H1 (cell line): ENCODE data around the gene HES4. TPM values are rescaled to one million over a fixed set of nuclear protein-coding genes. Genes with fewer than 3 reads are reported as not detected.
"Not testable (repeated sequence)": the region's sequence is repeated elsewhere in the genome, so short reads cannot be mapped to it uniquely, and the experiment has no call there.

Experiments used
- CTCF ChIA-PET: fragments of 300-600 bp; sonication (Branson Sonifier 250); formaldehyde crosslinking; loops from one replicate; lab custom pipeline; 2021; ENCODE audit not compliant: partially characterized antibody; lab: Charles Lee
- POLR2A ChIA-PET: fragments of 300-600 bp; sonication (Branson Sonifier 250); formaldehyde crosslinking; loops from one replicate; lab custom pipeline; 2021; ENCODE audit warnings: inconsistent platforms; ENCODE audit not compliant: partially characterized antibody; lab: Charles Lee
- DNase-seq, 2 experiments: peaks; one replicate each; pipeline versions ENCODE4 v3.0.0 to v3.0.0-alpha.2; 2010 to 2022; ENCODE audit warnings: low spot score in 2 of 2, low read depth in 1 of 2, mixed read lengths in 1 of 2
- FAIRE-seq: peaks from 2 replicates; lab custom pipeline; 2011; peaks lifted over from hg19 to GRCh38; lab: Jason Lieb, UNC
- H2AFZ ChIP-seq: 2 replicates; pipeline ENCODE4 v1.8.1; 2012; ENCODE audit warnings: low read length, inconsistent platforms
- H2AK5ac ChIP-seq: 2 replicates; pipeline ENCODE4 v1.6.1; 2013; ENCODE audit warnings: low read depth, low read length
- H2BK120ac ChIP-seq: replicated peaks from 2 replicates; pipeline ENCODE3; 2013; ENCODE audit warnings: low read depth, low read length, inconsistent platforms
- H2BK12ac ChIP-seq: 2 replicates; pipeline ENCODE4 v1.6.1; 2013; ENCODE audit warnings: low read depth, low read length
- H2BK15ac ChIP-seq: 2 replicates; pipeline ENCODE4 v1.6.1; 2013; ENCODE audit warnings: low read length
- H2BK20ac ChIP-seq: 2 replicates; pipeline ENCODE4 v1.6.1; 2013; ENCODE audit warnings: low read length
- H2BK5ac ChIP-seq: 2 replicates; pipeline ENCODE4 v1.6.1; 2013; ENCODE audit warnings: low read depth, low read length
- H3K14ac ChIP-seq: 2 replicates; pipeline ENCODE4 v1.6.1; 2013; ENCODE audit warnings: inconsistent platforms; ENCODE audit not compliant: insufficient read length
- H3K18ac ChIP-seq: 2 replicates; pipeline ENCODE4 v1.6.1; 2013; ENCODE audit warnings: low read length; ENCODE audit errors: extremely low read depth
- H3K23ac ChIP-seq: 2 replicates; pipeline ENCODE4 v1.6.1; 2013; ENCODE audit warnings: inconsistent platforms; ENCODE audit not compliant: insufficient read length
- H3K23me2 ChIP-seq: 2 replicates; pipeline ENCODE4 v1.6.1; 2013; ENCODE audit warnings: low read depth, low read length
- H3K27ac ChIP-seq: 2 replicates; pipeline ENCODE4 v1.6.1; 2011; ENCODE audit warnings: low read depth, low read length, inconsistent platforms
- H3K27me3 ChIP-seq, 4 experiments: replicated peaks in 1 of 4; 1 replicate in 1 of 4; 2 replicates in 3 of 4; pipeline versions ENCODE4 v1.6.1 to v1.8.1; 2011 to 2013; ENCODE audit warnings: low read length in 3 of 4, mild to moderate bottlenecking in 3 of 4, inconsistent platforms in 2 of 4, mixed read lengths in 2 of 4, moderate library complexity in 1 of 4; ENCODE audit not compliant: control insufficient read depth in 3 of 4, insufficient read depth in 3 of 4; ENCODE audit errors: extremely low read depth in 1 of 4
- H3K36me3 ChIP-seq, 4 experiments: 2 replicates each; pipeline versions ENCODE4 v1.6.1 to v1.8.1; 2011 to 2013; ENCODE audit warnings: mild to moderate bottlenecking in 4 of 4, low read length in 3 of 4, moderate library complexity in 2 of 4, control low read depth in 1 of 4, inconsistent platforms in 1 of 4; ENCODE audit not compliant: insufficient read depth in 4 of 4, control insufficient read depth in 2 of 4
- H3K4ac ChIP-seq: replicated peaks from 2 replicates; pipeline ENCODE3; 2013; ENCODE audit warnings: low read length, low read depth, mixed read lengths, inconsistent platforms; ENCODE audit not compliant: insufficient read length
- H3K4me1 ChIP-seq, 4 experiments: replicated peaks in 1 of 4; 1 replicate in 1 of 4; 2 replicates in 3 of 4; pipeline versions ENCODE4 v1.6.1 to v1.8.1; 2011 to 2013; ENCODE audit warnings: low read length in 3 of 4, inconsistent platforms in 2 of 4, mixed read lengths in 1 of 4; ENCODE audit not compliant: insufficient read depth in 4 of 4, control insufficient read depth in 3 of 4
- H3K4me2 ChIP-seq, 2 experiments: 2 replicates each; pipeline versions ENCODE4 v1.6.1 to v1.8.1; 2011 to 2013; ENCODE audit warnings: low read depth in 2 of 2, low read length in 2 of 2, control low read depth in 1 of 2, inconsistent platforms in 1 of 2, mild to moderate bottlenecking in 1 of 2; ENCODE audit not compliant: insufficient read depth in 1 of 2
- H3K4me3 ChIP-seq, 4 experiments: fragments of 200-600, 300-600 bp in 1 of 4; sonication (generic), shearing (Covaris generic), sonication (Bioruptor Twin) in 1 of 4; 2 replicates each; pipeline versions ENCODE4 v1.5.1 to v1.8.1; 2011 to 2016; ENCODE audit warnings: low read length in 4 of 4, low read depth in 3 of 4, control low read depth in 2 of 4, inconsistent platforms in 2 of 4, mild to moderate bottlenecking in 2 of 4, mixed read lengths in 1 of 4, moderate library complexity in 1 of 4; ENCODE audit not compliant: insufficient read depth in 2 of 4; ENCODE audit errors: extremely low read depth in 1 of 4
- H3K56ac ChIP-seq: replicated peaks from 2 replicates; pipeline ENCODE3; 2013; ENCODE audit warnings: low read depth, mild to moderate bottlenecking, mixed read lengths, low read length, inconsistent platforms; ENCODE audit not compliant: insufficient read length
- H3K79me1 ChIP-seq: 2 replicates; pipeline ENCODE4 v1.6.1; 2013; ENCODE audit warnings: low read depth, low read length, control low read depth
- H3K79me2 ChIP-seq, 2 experiments: 2 replicates each; pipeline versions ENCODE4 v1.6.1 to v1.8.1; 2012 to 2013; ENCODE audit warnings: low read length in 2 of 2, mild to moderate bottlenecking in 2 of 2, inconsistent platforms in 1 of 2; ENCODE audit not compliant: insufficient read depth in 2 of 2, control insufficient read depth in 1 of 2
- H3K9ac ChIP-seq, 4 experiments: replicated peaks in 1 of 4; 1 replicate in 1 of 4; 2 replicates in 3 of 4; pipeline versions ENCODE4 v1.6.1 to v1.8.1; 2011 to 2013; ENCODE audit warnings: low read depth in 3 of 4, low read length in 3 of 4, control low read depth in 2 of 4, mild to moderate bottlenecking in 2 of 4, moderate library complexity in 2 of 4, inconsistent platforms in 1 of 4; ENCODE audit errors: extremely low read depth in 1 of 4
- H3K9me3 ChIP-seq, 2 experiments: 2 replicates each; pipeline versions ENCODE4 v1.6.1 to v1.8.1; 2012 to 2013; ENCODE audit warnings: mild to moderate bottlenecking in 2 of 2, moderate library complexity in 2 of 2, control low read depth in 1 of 2, inconsistent platforms in 1 of 2, low read depth in 1 of 2, low read length in 1 of 2, mixed read lengths in 1 of 2; ENCODE audit not compliant: insufficient read depth in 2 of 2
- H4K20me1 ChIP-seq, 2 experiments: replicated peaks in 1 of 2; 2 replicates each; pipeline versions ENCODE3 to v1.8.1; 2011 to 2013; ENCODE audit warnings: inconsistent platforms in 2 of 2, low read length in 2 of 2, mild to moderate bottlenecking in 1 of 2; ENCODE audit not compliant: insufficient read depth in 2 of 2, control insufficient read depth in 1 of 2
- H4K5ac ChIP-seq: 2 replicates; pipeline ENCODE4 v1.6.1; 2013; ENCODE audit warnings: low read length, low read depth, mixed read lengths, inconsistent platforms; ENCODE audit not compliant: insufficient read length
- H4K8ac ChIP-seq: 2 replicates; pipeline ENCODE4 v1.8.0; 2013; ENCODE audit warnings: mild to moderate bottlenecking, moderate library complexity, low read length, inconsistent platforms; ENCODE audit not compliant: insufficient read depth; ENCODE audit errors: extremely low read depth
- H4K91ac ChIP-seq: replicated peaks from 2 replicates; pipeline ENCODE3; 2013; ENCODE audit warnings: low read length, mixed read lengths, inconsistent platforms; ENCODE audit not compliant: insufficient read length
- WGBS, 2 experiments: shearing (Covaris generic) in 1 of 2; methylation state at CpG; one replicate each; pipeline versions ENCODE4 v1.1.6 to v1.1.7; 2013 to 2015; ENCODE audit warnings: low lambda C conversion rate in 2 of 2, mixed read lengths in 2 of 2, inconsistent platforms in 1 of 2, low coverage in 1 of 2, missing lambda C conversion rate in 1 of 2; ENCODE audit not compliant: insufficient replicate concordance in 2 of 2, insufficient coverage in 1 of 2, insufficient read length in 1 of 2; ENCODE audit errors: extremely low coverage in 1 of 2, missing lambda C conversion rate in 1 of 2; 5-methylcytosine and 5-hydroxymethylcytosine counted together
- polyA plus RNA-seq, 7 experiments: library from polyadenylated mRNA; depleted of rRNA in 3 of 7; stranded (reverse) in 5 of 7; unstranded in 2 of 7; fragments of >200 nt in 5 of 7; fragments of 200-250 nt in 2 of 7; gene quantifications; 1 replicate in 5 of 7; 2 replicates in 1 of 7; 4 replicates in 1 of 7; pipeline versions ENCODE4 v1.2.1 to v1.2.3, GENCODE V29; 2011 to 2013; ENCODE audit warnings: missing spikeins in 2 of 7, mixed read lengths in 2 of 7
- total RNA-seq: library from RNA; stranded (reverse); fragmentation: NEBNext Ultra II Directional; extraction: Animal tissue kit (Norgen Biotek cat#: 25700); gene quantifications from 2 replicates; pipeline ENCODE4 v1.2.1, GENCODE V29; 2021

The HES4 gene
- total and polyA plus RNA-seq, 2 of the 8 experiments (the other 6 are each of a cell fraction or from before 2014, with no cell fraction given) = 2.8 to 3.5 TPM

- H3K9ac ChIP-seq, H3K9me3 ChIP-seq, H4K5ac ChIP-seq, H4K8ac ChIP-seq, H3K27me3 ChIP-seq, H3K23ac ChIP-seq, H2BK120ac ChIP-seq, H2BK5ac ChIP-seq, H4K20me1 ChIP-seq, H2BK12ac ChIP-seq, H3K18ac ChIP-seq, H3K36me3 ChIP-seq, H3K4me3 ChIP-seq, H3K4me2 ChIP-seq, H2AFZ ChIP-seq, H3K79me1 ChIP-seq, H3K4ac ChIP-seq, H2AK5ac ChIP-seq, H4K91ac ChIP-seq, H2BK20ac ChIP-seq, FAIRE-seq, H3K79me2 ChIP-seq, H3K14ac ChIP-seq, DNase-seq, H3K27ac ChIP-seq, H3K56ac ChIP-seq, H2BK15ac ChIP-seq: not testable (repeated sequence)
- Histone ChIP-seq H3K23me2 (peaks cover 13% of the 10 kb centered on the region), H3K4me1 (peaks cover 2 to 37% (median 25%) of the 10 kb centered on the region in 4 experiments)
- ChIA-PET POLR2A (interaction anchor here (1.1 to 14.9 kb wide), 4 partner anchors 11 to 41 kb away, joined by 3 to 245 read pairs (median 10); no protein-coding TSS in a partner anchor), CTCF (interaction anchor here (0.7 to 7.8 kb wide), 11 partner anchors 11 to 157 kb away, joined by 3 to 74 read pairs (median 5); partner anchors contain the start of genes HES4, NOC2L, PERM1 and RNF223)
- 87% methylated on average over 15 of the region's 17 CpGs; no CpG with 5 or more reads in 1 of the 2 experiments for WGBS, 2 experiments
Measured at GRCh38 chr1:1017397-1018320, 17.8 kb upstream of the HES4 start.
